Measurements from ENCODE around the gene ZFYVE19. TPM values are rescaled to one million over a fixed set of nuclear protein-coding genes. Genes with fewer than 3 reads are reported as not detected.

Gene ZFYVE19
- total RNA-seq, 1 experiment from 2014 or later: 32.6 TPM

DNA sequence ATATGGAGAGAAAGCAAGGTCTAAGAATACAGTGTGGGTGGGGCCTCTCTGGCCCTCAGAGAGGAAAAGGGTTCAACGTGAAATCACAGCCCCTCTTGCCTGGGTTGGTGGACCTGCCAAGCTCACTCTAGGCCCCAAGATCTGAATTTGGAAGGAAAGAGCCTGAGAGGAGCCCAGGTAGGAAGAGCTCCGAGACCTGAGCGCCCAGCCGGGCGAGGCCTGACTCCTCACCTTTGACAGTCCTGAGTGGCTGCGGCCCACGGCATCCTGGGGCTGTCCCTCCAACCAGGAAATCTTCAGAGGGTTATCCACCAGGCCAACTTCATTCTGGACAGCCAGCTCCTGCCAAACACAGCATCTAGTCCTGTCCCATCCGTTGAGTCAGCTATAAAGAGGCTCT, 33.4 kb upstream of the ZFYVE19 start:
- H3F3A ChIP-seq (ENCODE audit: insufficient read depth, low read depth): peaks cover 40% of the 10 kb centered on the region
- H2AFZ ChIP-seq: no peak overlapping the region
- no peak overlapping the region for H3K4me3 ChIP-seq
- peaks cover 47% of the 10 kb centered on the region for H3K4me1 ChIP-seq (replicated peaks; ENCODE audit: insufficient read depth)
- POLR2A ChIA-PET (ENCODE audit: unreplicated experiment): no interaction called here
- CTCF ChIA-PET: no interaction called here
- H3K36me3 ChIP-seq (ENCODE audit: low read depth): 0 out of 2 replicates have a peak, but pooled peaks cover 4% of the 10 kb centered on the region
- no TSS peak for BruUV-seq (replicated peaks)
- no peaks in the 10 kb centered on the region for H3K9me3 ChIP-seq (ENCODE audit: insufficient read depth, low read depth)
- no peak for DNase-seq
- no peaks in the 10 kb centered on the region for H3K9me2 ChIP-seq (ENCODE audit: insufficient read depth)
- no peaks in the 10 kb centered on the region for H4K20me1 ChIP-seq (ENCODE audit: insufficient read depth)
- intact Hi-C loops (cut with micrococcal nuclease; ENCODE audit: unreplicated experiment): loop anchor here (10.0 kb wide), 1 partner anchor 179 kb away; the partner anchor contains the start of gene KNL1
- H3K79me2 ChIP-seq (ENCODE audit: low read depth): no peaks in the 10 kb centered on the region
- no peak overlapping the region for H3K27ac ChIP-seq
- TF ChIP-seq, protein P1, sequence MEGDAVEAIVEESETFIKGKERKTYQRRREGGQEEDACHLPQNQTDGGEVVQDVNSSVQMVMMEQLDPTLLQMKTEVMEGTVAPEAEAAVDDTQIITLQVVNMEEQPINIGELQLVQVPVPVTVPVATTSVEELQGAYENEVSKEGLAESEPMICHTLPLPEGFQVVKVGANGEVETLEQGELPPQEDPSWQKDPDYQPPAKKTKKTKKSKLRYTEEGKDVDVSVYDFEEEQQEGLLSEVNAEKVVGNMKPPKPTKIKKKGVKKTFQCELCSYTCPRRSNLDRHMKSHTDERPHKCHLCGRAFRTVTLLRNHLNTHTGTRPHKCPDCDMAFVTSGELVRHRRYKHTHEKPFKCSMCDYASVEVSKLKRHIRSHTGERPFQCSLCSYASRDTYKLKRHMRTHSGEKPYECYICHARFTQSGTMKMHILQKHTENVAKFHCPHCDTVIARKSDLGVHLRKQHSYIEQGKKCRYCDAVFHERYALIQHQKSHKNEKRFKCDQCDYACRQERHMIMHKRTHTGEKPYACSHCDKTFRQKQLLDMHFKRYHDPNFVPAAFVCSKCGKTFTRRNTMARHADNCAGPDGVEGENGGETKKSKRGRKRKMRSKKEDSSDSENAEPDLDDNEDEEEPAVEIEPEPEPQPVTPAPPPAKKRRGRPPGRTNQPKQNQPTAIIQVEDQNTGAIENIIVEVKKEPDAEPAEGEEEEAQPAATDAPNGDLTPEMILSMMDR (conservative IDR thresholded peaks at IDR 0.05): no peak
- TF ChIP-seq EZH2 (IDR thresholded peaks at IDR 0.05; ENCODE audit: low read depth): no peak
- H3K4me2 ChIP-seq: no peak overlapping the region
- H3K27me3 ChIP-seq (ENCODE audit: insufficient read depth, low read depth): no peaks in the 10 kb centered on the region

DNA sequence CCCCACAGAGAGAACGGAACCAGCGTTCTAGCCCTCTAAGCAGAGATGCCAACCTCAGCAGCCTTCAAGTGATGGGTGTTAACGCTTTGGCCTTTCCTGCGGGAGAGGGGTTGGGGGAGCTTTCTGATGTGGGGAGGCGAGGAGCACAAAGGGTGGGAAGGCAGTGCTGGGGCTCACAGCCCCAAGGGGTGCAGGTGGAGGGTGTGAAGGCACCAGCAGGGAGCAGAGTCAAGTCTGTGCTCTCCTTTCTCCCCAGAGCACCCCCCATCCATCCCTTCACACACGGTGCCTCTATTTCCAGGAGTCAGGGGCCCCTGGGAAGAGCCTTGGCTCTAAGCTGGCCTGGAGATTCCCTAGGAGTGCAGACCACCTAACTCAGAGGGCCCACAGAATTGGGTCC, 33.0 kb upstream of the ZFYVE19 start:
- no peak for DNase-seq
- Histone ChIP-seq H4K20me1 (ENCODE audit: insufficient read depth) (no peaks in the 10 kb centered on the region), H3K36me3 (ENCODE audit: low read depth) (0 out of 2 replicates have a peak, but pooled peaks cover 4% of the 10 kb centered on the region), H3K9me2 (ENCODE audit: insufficient read depth) (no peaks in the 10 kb centered on the region), H3F3A (ENCODE audit: insufficient read depth, low read depth) (peaks cover 36% of the 10 kb centered on the region), H3K79me2 (ENCODE audit: low read depth) (no peaks in the 10 kb centered on the region), H3K27me3 (ENCODE audit: insufficient read depth, low read depth) (no peaks in the 10 kb centered on the region), H3K9me3 (ENCODE audit: insufficient read depth, low read depth) (no peaks in the 10 kb centered on the region), H3K27ac (no peak overlapping the region), H3K4me1 (replicated peaks; ENCODE audit: insufficient read depth) (peaks cover 43% of the 10 kb centered on the region), H2AFZ (no peak overlapping the region), H3K4me3 (no peak overlapping the region), H3K4me2 (no peak overlapping the region)
- no peak for TF ChIP-seq EZH2 (IDR thresholded peaks at IDR 0.05; ENCODE audit: low read depth)
- TF ChIP-seq, protein P1 (conservative IDR thresholded peaks at IDR 0.05): no peak
- POLR2A ChIA-PET (ENCODE audit: unreplicated experiment): no interaction called here
- no TSS peak for BruUV-seq (replicated peaks)
- intact Hi-C loops (cut with micrococcal nuclease; ENCODE audit: unreplicated experiment): loop anchor here (10.0 kb wide), 1 partner anchor 179 kb away; the partner anchor contains the start of gene KNL1
- CTCF ChIA-PET: no interaction called here

DNA sequence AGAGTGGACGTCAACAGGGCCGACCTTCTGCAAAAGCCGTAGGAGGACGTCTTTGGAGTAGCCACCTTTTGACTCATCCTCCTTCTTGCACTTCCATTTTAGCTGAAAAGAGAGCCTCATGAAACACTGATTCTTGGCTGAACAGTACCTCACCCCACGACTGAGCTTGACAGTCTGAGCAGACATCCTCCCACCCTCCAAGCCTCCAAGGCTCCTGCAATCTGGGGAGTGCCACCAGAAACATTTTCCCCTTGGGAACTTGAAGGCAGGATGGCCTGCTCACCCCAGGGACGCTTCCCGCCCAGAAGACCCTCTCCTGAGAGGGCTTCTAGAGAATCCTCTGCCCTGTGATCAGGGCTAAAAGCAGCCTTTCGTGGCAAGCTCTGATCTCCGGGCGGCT, 31.9 kb upstream of the ZFYVE19 start:
- no peaks in the 10 kb centered on the region for H3K79me2 ChIP-seq (ENCODE audit: low read depth)
- no peaks in the 10 kb centered on the region for H3K9me3 ChIP-seq (ENCODE audit: insufficient read depth, low read depth)
- intact Hi-C loops (cut with micrococcal nuclease; ENCODE audit: unreplicated experiment): loop anchor here (10.0 kb wide), 1 partner anchor 180 kb away; the partner anchor contains the start of gene KNL1
- H3F3A ChIP-seq (ENCODE audit: insufficient read depth, low read depth): peaks cover 30% of the 10 kb centered on the region
- no peak overlapping the region for H3K4me2 ChIP-seq
- BruUV-seq (replicated peaks): no TSS peak
- H3K27me3 ChIP-seq (ENCODE audit: insufficient read depth, low read depth): no peaks in the 10 kb centered on the region
- no peak overlapping the region for H3K4me3 ChIP-seq
- no peak overlapping the region for H2AFZ ChIP-seq
- no peak overlapping the region for H3K27ac ChIP-seq
- 0 out of 2 replicates have a peak, but pooled peaks cover 4% of the 10 kb centered on the region for H3K36me3 ChIP-seq (ENCODE audit: low read depth)
- no peaks in the 10 kb centered on the region for H3K9me2 ChIP-seq (ENCODE audit: insufficient read depth)
- no peak for DNase-seq
- no peak for TF ChIP-seq EZH2 (IDR thresholded peaks at IDR 0.05; ENCODE audit: low read depth)
- TF ChIP-seq, protein P1 (conservative IDR thresholded peaks at IDR 0.05): no peak
- H3K4me1 ChIP-seq (replicated peaks; ENCODE audit: insufficient read depth): peaks cover 38% of the 10 kb centered on the region
- H4K20me1 ChIP-seq (ENCODE audit: insufficient read depth): no peaks in the 10 kb centered on the region
- ChIA-PET CTCF (no interaction called here), POLR2A (ENCODE audit: unreplicated experiment) (no interaction called here)
